ENCODE results near the gene CPLX1. TPM values are rescaled to one million over a fixed set of nuclear protein-coding genes. Genes with fewer than 3 reads are reported as not detected.

CPLX1 gene
- total RNA-seq, 1 donor = not detected

GRCh38 chr4:834368-835147 lies 8.6 kb upstream of the CPLX1 start:
- H3K9me3 ChIP-seq (ENCODE audit: low read depth, low read length) = peaks cover 9% of the 10 kb centered on the region
- H2AFZ ChIP-seq (ENCODE audit: low read length) = no peak overlapping the region
- no peaks in the 10 kb centered on the region for H3K4me1 ChIP-seq (ENCODE audit: insufficient read depth, low read length)
- TF ChIP-seq CTCF (IDR thresholded peaks at IDR 0.05; ENCODE audit: extremely low read depth, low read depth, low read length) = no peak
- H3K4me3 ChIP-seq (ENCODE audit: insufficient read depth, low read length) = no peak overlapping the region
- DNase-seq (ENCODE audit: insufficient read length, low spot score, missing footprints) = peak; percentile 76
- H3K79me2 ChIP-seq (ENCODE audit: insufficient read depth, low read length) = no peaks in the 10 kb centered on the region
- H3K27ac ChIP-seq (ENCODE audit: low read depth, low read length) = no peak overlapping the region
- no peaks in the 10 kb centered on the region for H3K36me3 ChIP-seq (ENCODE audit: insufficient read depth, low read length)
- H4K20me1 ChIP-seq (ENCODE audit: insufficient read depth, low read length) = no peaks in the 10 kb centered on the region
- no peak overlapping the region for H3K4me2 ChIP-seq (ENCODE audit: insufficient read depth, low read length)
- H3K27me3 ChIP-seq (ENCODE audit: insufficient read depth, low read length) = peaks cover 9% of the 10 kb centered on the region

DNA sequence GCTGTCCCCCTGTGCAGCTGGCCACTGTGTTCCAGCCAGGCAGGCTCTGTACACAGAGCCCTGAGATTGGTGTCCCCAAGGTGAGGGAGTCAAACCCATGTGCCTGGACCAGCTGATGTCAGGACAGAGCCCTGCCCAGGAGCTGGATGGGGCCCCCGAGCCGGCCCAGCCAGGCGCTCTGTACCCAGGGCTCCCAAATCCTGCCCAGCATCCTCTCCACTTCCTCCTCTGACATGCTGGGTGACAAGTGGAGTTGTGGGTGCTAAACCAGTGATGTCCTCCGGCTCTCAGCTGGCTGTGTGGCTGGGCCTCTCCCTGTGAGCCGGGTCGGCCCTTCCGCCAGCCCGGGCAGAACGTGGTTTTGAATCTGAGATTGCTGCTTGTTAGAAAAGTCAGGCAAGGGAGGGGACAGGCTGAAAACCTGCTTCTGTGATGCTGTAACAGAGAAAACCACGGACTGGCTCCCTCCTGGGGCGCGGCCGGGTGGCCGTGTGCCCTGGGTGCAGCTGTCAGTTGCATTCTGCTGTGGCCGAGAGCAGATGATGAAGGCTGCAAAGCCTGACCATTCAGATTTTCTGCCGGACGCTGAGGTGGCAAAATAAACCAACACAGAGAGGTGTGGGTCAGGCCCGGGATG lies 7.9 kb upstream of the CPLX1 start:
- no peak overlapping the region for H3K27ac ChIP-seq (ENCODE audit: low read depth, low read length)
- H3K4me3 ChIP-seq (ENCODE audit: insufficient read depth, low read length) = no peak overlapping the region
- H3K4me1 ChIP-seq (ENCODE audit: insufficient read depth, low read length) = no peaks in the 10 kb centered on the region
- H3K27me3 ChIP-seq (ENCODE audit: insufficient read depth, low read length) = peaks cover 9% of the 10 kb centered on the region
- no peak for TF ChIP-seq CTCF (IDR thresholded peaks at IDR 0.05; ENCODE audit: extremely low read depth, low read depth, low read length)
- no peaks in the 10 kb centered on the region for H3K79me2 ChIP-seq (ENCODE audit: insufficient read depth, low read length)
- DNase-seq (ENCODE audit: insufficient read length, low spot score, missing footprints) = peak; percentile 86
- H4K20me1 ChIP-seq (ENCODE audit: insufficient read depth, low read length) = no peaks in the 10 kb centered on the region
- no peaks in the 10 kb centered on the region for H3K36me3 ChIP-seq (ENCODE audit: insufficient read depth, low read length)
- H2AFZ ChIP-seq (ENCODE audit: low read length) = no peak overlapping the region
- peaks cover 9% of the 10 kb centered on the region for H3K9me3 ChIP-seq (ENCODE audit: low read depth, low read length)
- H3K4me2 ChIP-seq (ENCODE audit: insufficient read depth, low read length) = no peak overlapping the region

DNA sequence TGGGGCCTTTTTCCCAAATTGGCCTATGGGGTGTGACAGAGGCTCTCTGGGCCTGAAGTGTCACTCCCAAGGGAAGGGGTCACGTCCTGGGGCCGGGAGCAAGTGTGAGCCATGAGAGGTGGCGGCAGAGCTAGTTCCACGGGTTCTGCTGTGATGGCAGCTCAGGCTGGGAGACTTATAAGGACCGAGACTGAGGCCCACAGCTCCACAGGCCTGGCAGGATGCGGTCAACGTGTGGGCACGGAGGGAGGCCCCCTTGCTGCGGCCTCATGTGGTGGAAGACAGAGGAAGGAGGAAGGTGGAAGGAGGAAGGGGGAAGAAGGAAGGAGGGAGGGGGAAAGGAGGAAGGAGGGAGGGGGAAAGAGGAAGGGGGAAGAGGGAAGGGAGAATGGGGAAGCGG lies 7.2 kb upstream of the CPLX1 start:
- Histone ChIP-seq H3K4me2 (ENCODE audit: insufficient read depth, low read length) (no peak overlapping the region), H3K36me3 (ENCODE audit: insufficient read depth, low read length) (no peaks in the 10 kb centered on the region), H3K4me3 (ENCODE audit: insufficient read depth, low read length) (no peak overlapping the region), H3K79me2 (ENCODE audit: insufficient read depth, low read length) (no peaks in the 10 kb centered on the region), H3K4me1 (ENCODE audit: insufficient read depth, low read length) (no peaks in the 10 kb centered on the region), H4K20me1 (ENCODE audit: insufficient read depth, low read length) (no peaks in the 10 kb centered on the region), H3K27ac (ENCODE audit: low read depth, low read length) (no peak overlapping the region), H3K27me3 (ENCODE audit: insufficient read depth, low read length) (peaks cover 14% of the 10 kb centered on the region), H3K9me3 (ENCODE audit: low read depth, low read length) (peaks cover 9% of the 10 kb centered on the region), H2AFZ (ENCODE audit: low read length) (no peak overlapping the region)
- TF ChIP-seq CTCF (IDR thresholded peaks at IDR 0.05; ENCODE audit: extremely low read depth, low read depth, low read length) = no peak
- DNase-seq (ENCODE audit: insufficient read length, low spot score, missing footprints) = peak; percentile 85

DNA sequence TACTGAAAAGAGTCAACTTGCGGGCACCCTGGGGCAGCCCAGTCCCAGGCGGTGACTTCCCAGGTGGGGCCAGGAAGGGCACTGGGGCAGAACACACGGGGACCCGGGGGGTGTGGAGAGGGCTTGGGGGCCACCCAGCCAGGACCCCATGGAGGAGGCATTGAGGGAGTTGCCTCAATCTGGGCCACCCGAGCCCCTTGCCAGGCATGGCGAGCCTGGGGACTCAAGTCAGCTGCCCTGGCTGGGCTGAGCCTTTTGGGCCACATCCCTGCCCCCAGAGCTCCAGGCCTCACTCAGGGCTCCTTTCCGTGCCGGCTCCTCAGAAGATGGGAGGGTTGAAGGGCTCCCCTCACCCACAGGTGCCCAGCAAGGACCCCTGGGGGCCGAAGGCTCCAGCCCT lies 6.6 kb upstream of the CPLX1 start:
- H3K9me3 ChIP-seq (ENCODE audit: low read depth, low read length) = peaks cover 4% of the 10 kb centered on the region
- no peak for TF ChIP-seq CTCF (IDR thresholded peaks at IDR 0.05; ENCODE audit: extremely low read depth, low read depth, low read length)
- no peak overlapping the region for H3K27ac ChIP-seq (ENCODE audit: low read depth, low read length)
- no peaks in the 10 kb centered on the region for H4K20me1 ChIP-seq (ENCODE audit: insufficient read depth, low read length)
- peak; percentile 89 for DNase-seq (ENCODE audit: insufficient read length, low spot score, missing footprints)
- H3K4me1 ChIP-seq (ENCODE audit: insufficient read depth, low read length) = no peaks in the 10 kb centered on the region
- no peaks in the 10 kb centered on the region for H3K79me2 ChIP-seq (ENCODE audit: insufficient read depth, low read length)
- H3K36me3 ChIP-seq (ENCODE audit: insufficient read depth, low read length) = no peaks in the 10 kb centered on the region
- peaks cover 20% of the 10 kb centered on the region for H3K27me3 ChIP-seq (ENCODE audit: insufficient read depth, low read length)
- no peak overlapping the region for H3K4me2 ChIP-seq (ENCODE audit: insufficient read depth, low read length)
- H2AFZ ChIP-seq (ENCODE audit: low read length) = no peak overlapping the region
- H3K4me3 ChIP-seq (ENCODE audit: insufficient read depth, low read length) = no peak overlapping the region

Measured in osteoblast (primary cell).